ENCODE measurements around the gene SPC25.
"Not testable (repeated sequence)": the region's sequence is repeated elsewhere in the genome, so short reads cannot be mapped to it uniquely, and the experiment has no call there.

SPC25 gene

GRCh38 chr2:168890006-168890782 lies at the start of gene SPC25:
Gene SPC25, minus strand, starts transcription at chr2:168890430. Its CDS starts 911 bp downstream, at chr2:168889519.
- peak; percentile 88 for DNase-seq

DNA sequence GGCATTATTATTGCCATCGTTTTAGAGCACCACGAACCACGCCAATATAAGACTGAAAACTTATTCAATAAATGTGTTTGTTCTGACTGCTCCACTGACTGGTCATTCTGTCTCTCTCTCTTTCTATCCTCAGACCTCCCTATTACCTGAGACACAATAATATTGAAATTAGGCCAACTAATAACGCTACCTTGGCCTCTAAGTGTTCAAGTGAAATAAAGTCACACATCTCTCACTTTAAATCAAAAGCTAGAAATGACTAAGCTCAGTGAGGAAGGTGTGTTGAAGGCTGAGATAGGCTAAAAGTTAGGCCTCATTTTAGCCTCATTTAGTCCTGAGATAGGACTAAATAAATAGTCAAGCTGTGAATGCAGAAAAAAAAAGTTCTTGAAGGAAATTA lies 49.7 kb upstream of the SPC25 start:
- DNase-seq = no peak

DNA sequence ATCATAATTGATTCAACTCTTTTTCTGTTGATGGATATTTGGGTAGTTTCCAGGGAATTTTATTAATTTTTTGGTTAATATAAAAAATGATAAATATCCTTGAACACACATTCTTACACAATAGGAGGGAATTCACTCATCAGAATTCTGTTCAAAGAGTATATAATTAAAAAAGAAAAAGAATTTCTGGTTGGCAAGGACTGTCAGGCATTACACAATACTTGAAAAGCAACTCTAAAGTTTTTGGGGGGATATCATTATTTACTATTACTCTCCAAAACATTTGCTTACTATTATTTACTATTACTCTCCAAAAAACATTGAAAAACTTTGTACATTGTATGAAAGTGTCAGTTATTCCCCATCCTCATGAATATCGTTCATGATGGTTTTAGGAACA lies 48.8 kb upstream of the SPC25 start:
- DNase-seq = no peak

GRCh38 chr2:168935810-168936581 lies 45.8 kb upstream of the SPC25 start:
- DNase-seq = no peak

GRCh38 chr2:168934826-168935225 lies 44.6 kb upstream of the SPC25 start:
- no peak for DNase-seq

GRCh38 chr2:168932174-168932573 lies 41.9 kb upstream of the SPC25 start:
- DNase-seq = not testable (repeated sequence)

DNA sequence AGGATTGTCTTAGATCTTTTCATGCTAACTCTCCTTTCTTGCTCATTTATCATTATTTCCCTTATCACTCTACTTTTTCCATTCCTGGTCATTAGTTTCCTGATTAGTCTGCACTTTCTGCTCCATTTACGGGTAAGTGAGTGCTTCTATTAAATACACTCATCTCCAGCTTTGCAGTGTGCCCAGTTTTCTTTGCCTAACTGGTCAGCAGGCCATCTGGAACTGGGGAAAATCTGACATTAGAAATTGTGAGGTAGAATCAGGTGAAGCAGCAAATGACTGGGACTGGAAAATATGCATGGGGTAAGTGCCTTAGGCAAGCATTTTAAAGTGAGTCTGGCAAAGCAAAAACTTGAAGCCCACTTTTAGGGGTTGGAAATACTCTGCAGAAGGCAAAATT lies 40.0 kb upstream of the SPC25 start:
- DNase-seq = no peak

DNA sequence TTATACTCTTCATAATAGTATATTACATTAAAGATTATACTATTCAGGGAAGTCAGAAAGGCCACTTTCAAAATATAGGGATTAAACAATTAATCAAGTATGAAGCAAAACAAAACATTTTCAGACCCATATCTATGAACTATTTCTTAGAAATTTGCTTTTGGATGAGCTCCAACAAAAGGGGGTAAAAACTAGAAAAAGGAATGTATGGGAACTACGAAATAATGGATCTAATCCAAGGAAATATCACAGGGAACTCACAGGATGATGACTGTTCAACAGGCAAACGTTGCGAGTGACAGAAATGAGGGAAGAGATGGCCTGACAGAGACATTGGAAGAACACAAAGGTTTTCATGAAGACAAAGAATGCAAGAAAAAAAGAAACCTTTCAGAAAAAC lies 38.8 kb upstream of the SPC25 start:
- no peak for DNase-seq

DNA sequence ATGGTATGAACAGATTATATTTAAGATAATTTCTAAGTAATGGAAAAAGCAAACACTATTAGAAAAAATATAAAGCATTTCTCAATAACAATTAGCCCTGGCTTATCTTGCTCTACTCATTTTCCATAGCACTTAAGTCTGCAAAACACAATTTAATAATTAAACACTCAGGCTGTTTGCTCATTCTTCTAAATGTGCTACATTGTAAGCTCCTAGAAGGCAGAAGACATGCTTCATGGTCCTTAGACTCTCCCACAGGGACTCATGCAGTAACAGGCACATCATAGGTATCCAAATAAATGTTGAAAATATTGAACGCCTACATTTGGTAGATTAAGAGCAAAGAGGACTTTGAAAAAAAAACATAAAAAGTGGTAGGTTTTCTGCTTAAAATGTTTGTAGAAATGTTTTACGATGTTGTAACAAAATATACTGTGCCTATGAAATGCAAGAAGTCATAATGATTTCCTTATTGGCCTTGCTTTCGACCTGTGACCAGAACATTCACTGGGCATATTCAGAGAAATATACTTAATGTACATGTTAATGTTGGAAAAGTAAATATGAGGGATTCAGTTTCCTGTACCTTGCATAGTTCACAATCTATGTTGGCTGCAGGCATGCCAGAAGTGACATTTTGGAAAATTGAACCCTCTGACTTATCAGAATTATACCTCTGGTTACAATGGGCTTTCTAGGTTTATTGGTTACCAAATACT lies 38.0 kb upstream of the SPC25 start:
- DNase-seq = no peak

- no peak for DNase-seq
Measured at GRCh38 chr2:168926621-168927386, 36.6 kb upstream of the SPC25 start.

GRCh38 chr2:168920504-168921157 lies 30.4 kb upstream of the SPC25 start:
- peak; percentile 23 for DNase-seq

DNA sequence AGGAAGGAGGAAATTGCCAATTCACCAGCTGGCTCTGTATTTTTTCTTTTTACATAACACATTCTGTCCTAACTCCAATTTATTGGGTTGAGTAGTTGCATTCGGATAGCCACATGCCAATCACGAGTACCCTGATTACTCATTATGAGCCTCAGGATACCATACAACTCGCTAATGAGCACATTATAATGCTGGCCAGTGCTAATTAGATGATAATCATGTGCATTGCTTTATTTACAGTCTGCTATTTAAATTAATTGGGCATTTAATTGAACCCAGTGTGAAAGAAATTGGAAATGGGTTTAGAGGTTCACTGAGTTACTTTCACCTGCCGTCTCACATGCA lies 26.1 kb upstream of the SPC25 start:
- DNase-seq = no peak

GRCh38 chr2:168915441-168916330 lies 25.5 kb upstream of the SPC25 start:
- no peak for DNase-seq

DNA sequence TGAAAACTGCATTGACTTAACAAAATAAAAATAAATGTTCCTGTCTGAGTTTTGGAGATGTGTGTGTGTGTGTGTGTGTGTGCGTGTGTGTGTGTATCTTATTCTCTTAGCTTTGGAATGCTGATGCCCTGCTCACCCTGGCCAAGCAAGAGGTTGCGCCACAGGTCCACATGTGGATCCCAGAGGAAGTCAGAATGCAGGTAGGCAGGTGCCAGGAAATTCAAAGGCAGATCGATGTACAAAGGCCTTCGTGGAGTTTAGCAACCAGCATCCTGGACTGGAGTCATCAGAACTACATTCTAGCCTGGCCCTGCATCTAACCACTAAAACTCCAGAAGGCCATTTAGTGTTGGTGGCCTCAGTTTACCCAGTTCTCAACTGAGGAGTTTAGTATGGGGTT lies 23.3 kb upstream of the SPC25 start:
- DNase-seq = no peak

GRCh38 chr2:168912901-168913369 lies 22.7 kb upstream of the SPC25 start:
- no peak for DNase-seq

DNA sequence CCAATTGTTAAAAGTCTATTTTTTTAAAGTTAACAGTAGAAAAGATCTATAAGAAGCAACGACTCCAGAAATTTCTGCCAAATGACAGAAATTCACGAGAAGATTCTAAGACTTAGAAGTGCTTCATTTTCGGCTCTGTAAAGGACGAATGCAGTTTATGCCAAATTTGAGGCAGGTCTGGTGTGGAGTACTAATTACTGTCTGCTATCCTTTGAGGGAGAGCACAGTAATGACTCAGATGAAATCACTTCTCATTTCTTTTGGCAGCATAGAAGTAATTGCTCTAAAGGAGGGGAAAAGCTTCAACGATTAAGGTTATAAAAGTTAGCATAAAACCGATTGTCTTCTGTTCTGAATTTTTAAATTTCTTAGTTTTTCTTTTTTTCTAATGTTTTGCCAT lies 22.2 kb upstream of the SPC25 start:
- DNase-seq = no peak

GRCh38 chr2:168910330-168910729 lies 20.1 kb upstream of the SPC25 start:
- DNase-seq = no peak

DNA sequence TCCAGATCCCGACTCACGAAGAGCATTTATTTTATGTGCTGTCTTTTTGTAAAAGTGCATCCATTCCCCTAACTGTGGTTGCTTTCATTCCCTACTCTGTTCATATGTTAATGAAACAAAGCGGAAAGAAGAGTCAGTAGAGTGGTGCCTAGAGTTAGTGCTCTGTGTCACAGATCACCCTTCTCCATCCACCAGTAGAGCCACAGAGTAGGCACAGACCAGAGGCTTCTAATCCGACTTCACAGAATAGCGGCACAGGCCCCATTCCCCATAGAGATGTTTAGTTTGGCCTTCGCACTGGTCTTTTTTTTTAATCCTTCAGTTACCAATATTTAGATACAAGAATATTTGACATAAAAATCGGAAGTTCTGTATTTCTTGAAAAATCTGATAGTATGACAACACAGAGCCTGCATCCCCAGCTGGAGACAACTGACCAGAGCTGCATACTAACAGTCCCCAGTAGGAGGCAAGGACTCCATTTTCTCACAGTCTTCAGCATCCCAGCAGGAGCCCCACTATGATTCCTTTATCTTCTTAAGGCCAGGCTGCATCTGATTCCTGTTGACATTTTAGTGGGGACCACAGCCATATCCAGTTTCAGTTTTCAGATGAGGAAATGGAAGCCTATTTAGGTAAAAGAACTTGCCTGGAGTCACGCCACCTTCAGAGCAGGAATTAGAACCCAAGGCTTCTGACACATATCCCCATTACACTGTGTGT lies 17.9 kb upstream of the SPC25 start:
- DNase-seq = no peak

DNA sequence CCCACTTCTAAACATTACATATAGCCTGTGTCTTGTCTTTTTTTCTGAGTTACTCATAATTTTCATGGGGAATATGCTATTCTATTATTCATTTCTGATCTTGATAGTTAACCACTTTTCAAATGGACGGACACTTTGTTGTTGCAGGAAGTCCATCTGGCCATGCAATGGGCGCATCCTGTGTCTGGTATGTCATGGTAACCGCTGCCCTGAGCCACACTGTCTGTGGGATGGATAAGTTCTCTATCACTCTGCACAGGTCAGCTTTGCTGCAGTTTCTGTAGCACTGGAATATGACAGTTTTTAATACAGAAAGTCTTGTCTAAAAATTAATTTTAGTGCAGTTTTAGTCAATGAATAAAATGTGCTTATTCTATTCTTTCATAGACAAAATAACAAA lies 14.1 kb upstream of the SPC25 start:
- DNase-seq = no peak

GRCh38 chr2:168903888-168904287 lies 13.7 kb upstream of the SPC25 start:
- DNase-seq = no peak

GRCh38 chr2:168901003-168901402 lies 10.8 kb upstream of the SPC25 start, which contains the start of gene G6PC2:
Gene G6PC2, plus strand, starts transcription at chr2:168901291. Its CDS starts 41 bp downstream, at chr2:168901332.
- no peak for DNase-seq
